HCT116 (cell line): ENCODE data around the gene ESAM. TPM values are rescaled to one million over a fixed set of nuclear protein-coding genes. Genes with fewer than 3 reads are reported as not detected.

Experiments
- EGR1 ChIP-seq: IDR thresholded peaks from 2 replicates; pipeline ENCODE4 v1.6.1; 2012; ENCODE audit warnings: low read depth
- ELF1 ChIP-seq: IDR thresholded peaks from 2 replicates; pipeline ENCODE4 v1.6.1; 2012; ENCODE audit warnings: low read depth, borderline replicate concordance
- JUND ChIP-seq: IDR thresholded peaks from 2 replicates; pipeline ENCODE4 v1.6.1; 2012
- MAX ChIP-seq: IDR thresholded peaks from 2 replicates; pipeline ENCODE4 v1.6.1; 2012
- SIN3A ChIP-seq: IDR thresholded peaks from 2 replicates; pipeline ENCODE4 v1.6.1; 2012; ENCODE audit warnings: low read depth
- SP1 ChIP-seq: IDR thresholded peaks from 2 replicates; pipeline ENCODE4 v1.6.1; 2012; ENCODE audit warnings: low read depth
- total RNA-seq: library from RNA; stranded (reverse); gene quantifications from one replicate; pipeline ENCODE4 v1.2.1, GENCODE V29; 2021; ENCODE audit not compliant: unreplicated experiment
- TF ChIP-seq, protein P1 (sequence below), 3 experiments: fragments of 200-600 bp in 1 of 3; sonication (generic) in 1 of 3; IDR thresholded peaks in 2 of 3; conservative IDR thresholded peaks in 1 of 3; 2 replicates each; pipeline ENCODE4 v1.5.1; 2012 to 2017; ENCODE audit warnings: low read depth in 2 of 3, low read length in 2 of 3, antibody characterized with exemption in 1 of 3, borderline replicate concordance in 1 of 3, control low read depth in 1 of 3, mild to moderate bottlenecking in 1 of 3, mixed read lengths in 1 of 3, mixed run types in 1 of 3, moderate library complexity in 1 of 3; ENCODE audit not compliant: insufficient read depth in 1 of 3
- TF ChIP-seq, protein P2 (sequence below): IDR thresholded peaks from 2 replicates; pipeline ENCODE4 v1.6.1; 2012; ENCODE audit warnings: low read depth

Gene ESAM
- total RNA-seq, 1 experiment from 2014 or later: 6.1 TPM

GRCh38 chr11:124718801-124719200 is 43.3 kb downstream of the ESAM start (continued):
- TF ChIP-seq, protein P1, sequence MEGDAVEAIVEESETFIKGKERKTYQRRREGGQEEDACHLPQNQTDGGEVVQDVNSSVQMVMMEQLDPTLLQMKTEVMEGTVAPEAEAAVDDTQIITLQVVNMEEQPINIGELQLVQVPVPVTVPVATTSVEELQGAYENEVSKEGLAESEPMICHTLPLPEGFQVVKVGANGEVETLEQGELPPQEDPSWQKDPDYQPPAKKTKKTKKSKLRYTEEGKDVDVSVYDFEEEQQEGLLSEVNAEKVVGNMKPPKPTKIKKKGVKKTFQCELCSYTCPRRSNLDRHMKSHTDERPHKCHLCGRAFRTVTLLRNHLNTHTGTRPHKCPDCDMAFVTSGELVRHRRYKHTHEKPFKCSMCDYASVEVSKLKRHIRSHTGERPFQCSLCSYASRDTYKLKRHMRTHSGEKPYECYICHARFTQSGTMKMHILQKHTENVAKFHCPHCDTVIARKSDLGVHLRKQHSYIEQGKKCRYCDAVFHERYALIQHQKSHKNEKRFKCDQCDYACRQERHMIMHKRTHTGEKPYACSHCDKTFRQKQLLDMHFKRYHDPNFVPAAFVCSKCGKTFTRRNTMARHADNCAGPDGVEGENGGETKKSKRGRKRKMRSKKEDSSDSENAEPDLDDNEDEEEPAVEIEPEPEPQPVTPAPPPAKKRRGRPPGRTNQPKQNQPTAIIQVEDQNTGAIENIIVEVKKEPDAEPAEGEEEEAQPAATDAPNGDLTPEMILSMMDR (IDR thresholded peaks at IDR 0.05 in 2 of 3, conservative IDR thresholded peaks at IDR 0.05 in 1 of 3; ENCODE audit: borderline replicate concordance in 1 of 3, insufficient read depth in 1 of 3, low read depth in 2 of 3, low read length in 2 of 3): no peak
- no peak for TF ChIP-seq SIN3A
- no peak for TF ChIP-seq ELF1
- TF ChIP-seq EGR1: no peak
- TF ChIP-seq, protein P2, sequence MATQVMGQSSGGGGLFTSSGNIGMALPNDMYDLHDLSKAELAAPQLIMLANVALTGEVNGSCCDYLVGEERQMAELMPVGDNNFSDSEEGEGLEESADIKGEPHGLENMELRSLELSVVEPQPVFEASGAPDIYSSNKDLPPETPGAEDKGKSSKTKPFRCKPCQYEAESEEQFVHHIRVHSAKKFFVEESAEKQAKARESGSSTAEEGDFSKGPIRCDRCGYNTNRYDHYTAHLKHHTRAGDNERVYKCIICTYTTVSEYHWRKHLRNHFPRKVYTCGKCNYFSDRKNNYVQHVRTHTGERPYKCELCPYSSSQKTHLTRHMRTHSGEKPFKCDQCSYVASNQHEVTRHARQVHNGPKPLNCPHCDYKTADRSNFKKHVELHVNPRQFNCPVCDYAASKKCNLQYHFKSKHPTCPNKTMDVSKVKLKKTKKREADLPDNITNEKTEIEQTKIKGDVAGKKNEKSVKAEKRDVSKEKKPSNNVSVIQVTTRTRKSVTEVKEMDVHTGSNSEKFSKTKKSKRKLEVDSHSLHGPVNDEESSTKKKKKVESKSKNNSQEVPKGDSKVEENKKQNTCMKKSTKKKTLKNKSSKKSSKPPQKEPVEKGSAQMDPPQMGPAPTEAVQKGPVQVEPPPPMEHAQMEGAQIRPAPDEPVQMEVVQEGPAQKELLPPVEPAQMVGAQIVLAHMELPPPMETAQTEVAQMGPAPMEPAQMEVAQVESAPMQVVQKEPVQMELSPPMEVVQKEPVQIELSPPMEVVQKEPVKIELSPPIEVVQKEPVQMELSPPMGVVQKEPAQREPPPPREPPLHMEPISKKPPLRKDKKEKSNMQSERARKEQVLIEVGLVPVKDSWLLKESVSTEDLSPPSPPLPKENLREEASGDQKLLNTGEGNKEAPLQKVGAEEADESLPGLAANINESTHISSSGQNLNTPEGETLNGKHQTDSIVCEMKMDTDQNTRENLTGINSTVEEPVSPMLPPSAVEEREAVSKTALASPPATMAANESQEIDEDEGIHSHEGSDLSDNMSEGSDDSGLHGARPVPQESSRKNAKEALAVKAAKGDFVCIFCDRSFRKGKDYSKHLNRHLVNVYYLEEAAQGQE: no peak
- TF ChIP-seq MAX: no peak
- TF ChIP-seq JUND: no peak
- TF ChIP-seq SP1: no peak
